SK-N-SH (cell line): ENCODE data around the gene JOSD2. TPM values are rescaled to one million over a fixed set of nuclear protein-coding genes. Genes with fewer than 3 reads are reported as not detected.

Source experiments
- CTCF ChIA-PET: fragments of 300-600, 350-600 bp; formaldehyde crosslinking; extraction: SDS; loops from one replicate; lab custom pipeline; 2021; lab: Yijun Ruan, JAX
- POLR2A ChIA-PET: fragments of 350-600 bp; sonication (Branson Sonifier 250); formaldehyde crosslinking; extraction: SDS; loops from one replicate; lab custom pipeline; 2020; ENCODE audit warnings: antibody characterized with exemption, inconsistent platforms; lab: Yijun Ruan, JAX
- DNase-seq: peaks from one replicate; pipeline ENCODE4 v3.0.0; 2012
- H2AFZ ChIP-seq: fragments of 200-600 bp; sonication (generic); 2 replicates; pipeline ENCODE4 v1.8.1; 2016; ENCODE audit warnings: antibody characterized with exemption, mild to moderate bottlenecking, low read depth
- H3F3A ChIP-seq: fragments of 200-600 bp; sonication (generic); replicated peaks from 2 replicates; pipeline ENCODE3; 2016; ENCODE audit warnings: antibody characterized with exemption, mild to moderate bottlenecking; ENCODE audit not compliant: insufficient read depth
- H3K27ac ChIP-seq, 2 experiments: fragments of 200-500 bp in 1 of 2; fragments of 200-600 bp in 1 of 2; sonication (Bioruptor generic) in 1 of 2; sonication (generic), shearing (Covaris generic) in 1 of 2; 2 replicates each; pipeline versions ENCODE4 v1.5.1 to v1.6.1; 2014 to 2016; ENCODE audit warnings: low read depth in 2 of 2, inconsistent platforms in 1 of 2, low read length in 1 of 2, mild to moderate bottlenecking in 1 of 2, mixed read lengths in 1 of 2
- H3K27me3 ChIP-seq: fragments of 200-600 bp; sonication (generic), shearing (Covaris generic); 2 replicates; pipeline ENCODE4 v1.6.1; 2016; ENCODE audit warnings: mixed run types; ENCODE audit not compliant: insufficient read depth
- H3K36me3 ChIP-seq, 2 experiments: fragments of 200-500 bp in 1 of 2; fragments of 200-600 bp in 1 of 2; sonication (Bioruptor generic) in 1 of 2; sonication (generic) in 1 of 2; replicated peaks in 1 of 2; 2 replicates each; pipeline versions ENCODE3 to v1.5.1; 2014 to 2016; ENCODE audit warnings: low read length in 1 of 2, mild to moderate bottlenecking in 1 of 2; ENCODE audit not compliant: insufficient read depth in 2 of 2, control insufficient read depth in 1 of 2
- H3K4me1 ChIP-seq, 2 experiments: fragments of 200-500 bp in 1 of 2; fragments of 200-600 bp in 1 of 2; sonication (Bioruptor generic) in 1 of 2; sonication (generic), shearing (Covaris generic) in 1 of 2; 2 replicates each; pipeline versions ENCODE4 v1.5.1 to v1.6.1; 2014 to 2016; ENCODE audit warnings: low read depth in 1 of 2, low read length in 1 of 2, mixed run types in 1 of 2; ENCODE audit not compliant: insufficient read depth in 2 of 2, control insufficient read depth in 1 of 2
- H3K4me2 ChIP-seq: fragments of 200-600 bp; sonication (generic), shearing (Covaris generic); 2 replicates; pipeline ENCODE4 v1.6.1; 2017; ENCODE audit warnings: mixed run types
- H3K4me3 ChIP-seq, 2 experiments: fragments of 200-500 bp in 1 of 2; fragments of 200-600 bp in 1 of 2; sonication (Bioruptor generic) in 1 of 2; sonication (generic), shearing (Covaris generic) in 1 of 2; 2 replicates each; pipeline versions ENCODE4 v1.5.1 to v1.8.1; 2014 to 2016; ENCODE audit warnings: low read depth in 2 of 2, inconsistent platforms in 1 of 2, low read length in 1 of 2, mild to moderate bottlenecking in 1 of 2, mixed read lengths in 1 of 2, moderate library complexity in 1 of 2
- H3K79me2 ChIP-seq: fragments of 200-600 bp; sonication (generic); 2 replicates; pipeline ENCODE4 v1.8.1; 2017; ENCODE audit warnings: mild to moderate bottlenecking; ENCODE audit not compliant: insufficient read depth
- H3K9ac ChIP-seq: fragments of 200-600 bp; sonication (generic); 2 replicates; pipeline ENCODE4 v1.6.1; 2017; ENCODE audit warnings: mixed run types
- H3K9me2 ChIP-seq: fragments of 200-600 bp; sonication (generic); 2 replicates; pipeline ENCODE4 v1.6.1; 2017; ENCODE audit warnings: mixed run types
- H3K9me3 ChIP-seq: fragments of 200-600 bp; sonication (generic); 2 replicates; pipeline ENCODE4 v1.6.1; 2017; ENCODE audit warnings: mixed run types, mild to moderate bottlenecking, moderate library complexity
- H4K20me1 ChIP-seq: fragments of 200-600 bp; sonication (generic); 2 replicates; pipeline ENCODE4 v1.6.1; 2017; ENCODE audit warnings: mild to moderate bottlenecking, mixed run types; ENCODE audit not compliant: insufficient read depth
- CHD2 ChIP-seq: fragments of 150-350 bp; IDR thresholded peaks from 2 replicates; pipeline ENCODE4 v1.6.1; 2018; ENCODE audit warnings: low read length; ENCODE audit not compliant: partially characterized antibody
- ELF1 ChIP-seq: IDR thresholded peaks from 2 replicates; pipeline ENCODE4 v1.4.0; 2012
- FOXJ3 ChIP-seq: sonication (generic); formaldehyde crosslinking; IDR thresholded peaks from 2 replicates; pipeline ENCODE4 v1.5.1; 2020; ENCODE audit warnings: mild to moderate bottlenecking, missing genetic modification reagents
- FOXM1 ChIP-seq: IDR thresholded peaks from 2 replicates; pipeline ENCODE4 v1.4.0; 2012; ENCODE audit warnings: low read depth, mild to moderate bottlenecking
- GATA2 ChIP-seq: sonication (generic); formaldehyde crosslinking; IDR thresholded peaks from 2 replicates; pipeline ENCODE4 v1.5.0; 2020; ENCODE audit warnings: mild to moderate bottlenecking, missing genetic modification reagents
- JUND ChIP-seq: IDR thresholded peaks from 2 replicates; pipeline ENCODE4 v1.4.0; 2012
- MEF2A ChIP-seq: IDR thresholded peaks from 2 replicates; pipeline ENCODE4 v1.4.0; 2012; ENCODE audit warnings: low read depth, borderline replicate concordance
- NFIC ChIP-seq: IDR thresholded peaks from 2 replicates; pipeline ENCODE4 v1.4.0; 2012; ENCODE audit warnings: borderline replicate concordance
- POLR2AphosphoS5 ChIP-seq: IDR thresholded peaks from 2 replicates; pipeline ENCODE4 v1.6.1; 2012; ENCODE audit warnings: low read depth, low read length
- RCOR1 ChIP-seq: fragments of 150-350 bp; IDR thresholded peaks from 2 replicates; pipeline ENCODE4 v1.6.1; 2017; ENCODE audit warnings: antibody characterized with exemption, low read length
- RFX5 ChIP-seq: IDR thresholded peaks from 2 replicates; pipeline ENCODE4 v1.6.1; 2012; ENCODE audit warnings: mild to moderate bottlenecking, improper control_type of control experiment, low read length
- SIN3A ChIP-seq: IDR thresholded peaks from 2 replicates; pipeline ENCODE4 v1.6.1; 2012; ENCODE audit warnings: low read depth, mild to moderate bottlenecking, low read length, moderate library complexity, borderline replicate concordance
- SMC3 ChIP-seq: IDR thresholded peaks from 2 replicates; pipeline ENCODE4 v1.6.1; 2012; ENCODE audit warnings: low read depth, low read length, improper control_type of control experiment
- TAF1 ChIP-seq: IDR thresholded peaks from 2 replicates; pipeline ENCODE4 v1.6.1; 2012; ENCODE audit warnings: low read depth, mild to moderate bottlenecking, low read length, moderate library complexity, borderline replicate concordance
- TCF12 ChIP-seq: IDR thresholded peaks from 2 replicates; pipeline ENCODE4 v1.4.0; 2012
- WGBS: methylation state at CpG from one replicate; pipeline ENCODE4 v1.1.6; 2017; ENCODE audit warnings: low lambda C conversion rate; 5-methylcytosine and 5-hydroxymethylcytosine counted together
- polyA plus RNA-seq, 3 experiments: library from polyadenylated mRNA; depleted of rRNA; stranded (reverse); fragments of >200 nt; gene quantifications; 2 replicates each; pipeline ENCODE4 v1.2.3, GENCODE V29; 2012
- TF ChIP-seq, protein P1 (sequence below): fragments of 150-350 bp; IDR thresholded peaks from 2 replicates; pipeline ENCODE4 v1.6.1; 2016; ENCODE audit warnings: mild to moderate bottlenecking, low read depth, low read length
- TF ChIP-seq, protein P2 (sequence below): IDR thresholded peaks from 2 replicates; pipeline ENCODE4 v1.6.1; 2012; ENCODE audit warnings: mild to moderate bottlenecking, low read depth, low read length, moderate library complexity
- TF ChIP-seq, protein P3 (sequence below): fragments of 150-350 bp; IDR thresholded peaks from 2 replicates; pipeline ENCODE4 v1.6.1; 2017; ENCODE audit warnings: antibody characterized with exemption, low read length, low read depth, borderline replicate concordance
- TF ChIP-seq, protein P4 (sequence below): fragments of 200-600 bp; sonication (generic); IDR thresholded peaks from 2 replicates; pipeline ENCODE4 v1.6.1; 2017; ENCODE audit warnings: antibody characterized with exemption, mild to moderate bottlenecking, moderate library complexity

The JOSD2 gene
- polyA plus RNA-seq, 1 of the 3 experiments (the other 2 are of a cell fraction), result 81.2 TPM

DNA sequence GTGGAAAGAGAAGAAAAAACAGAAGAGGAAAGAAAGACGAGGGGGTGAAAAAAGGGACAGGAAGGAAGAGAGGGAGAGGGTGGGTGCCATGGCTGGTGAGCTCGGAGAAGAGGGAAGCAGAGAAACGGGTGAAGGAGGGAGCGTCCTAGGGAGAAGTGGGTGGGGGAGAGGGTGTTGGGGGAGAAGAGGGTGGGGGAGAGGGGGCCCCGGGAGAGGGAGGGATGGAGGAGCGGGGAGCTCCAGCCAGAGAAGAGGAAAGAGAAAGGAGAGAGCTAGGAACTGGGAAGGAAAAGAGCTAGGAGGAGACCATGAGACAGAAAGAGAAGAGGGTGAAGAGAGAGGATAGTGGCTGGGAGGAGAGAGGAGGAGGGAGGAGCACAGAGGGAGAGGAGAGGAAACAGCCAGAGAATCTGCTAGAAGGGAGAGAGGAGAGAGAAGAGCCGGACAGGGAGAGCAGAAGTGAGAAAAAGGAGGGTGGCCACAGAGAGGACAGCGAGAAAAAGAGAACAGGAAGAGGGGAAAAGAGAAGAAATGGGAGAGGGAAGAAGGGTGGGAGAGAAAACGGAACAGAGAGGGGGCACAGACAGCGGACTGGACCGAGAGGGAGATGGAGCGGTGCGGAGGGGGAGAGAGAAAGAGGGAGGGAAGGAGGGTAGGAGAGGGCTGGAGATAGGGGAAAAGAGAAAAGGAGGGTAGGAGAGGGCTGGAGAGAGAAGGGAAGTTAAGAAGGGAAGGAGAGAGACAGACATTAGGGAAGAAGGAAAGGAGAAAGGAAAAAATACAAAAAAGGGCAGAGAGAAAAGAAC lies 22.4 kb downstream of the JOSD2 start:
- H3K27me3 ChIP-seq, result peaks cover 5% of the 10 kb centered on the region; the same call in 1 of the 2 replicates
- no peaks in the 10 kb centered on the region; the same call in 1 of the 2 replicates for H3K9me3 ChIP-seq
- ChIA-PET POLR2A (no interaction called here), CTCF (interaction anchor here (2.6 to 3.1 kb wide), 2 partner anchors 12 to 68 kb away, joined by 8 to 9 read pairs; no protein-coding TSS in a partner anchor)
- H3K4me1 ChIP-seq, result peaks cover 0 to 3% of the 10 kb centered on the region in 2 experiments; a peak in 1 of 4 replicates
- H3K4me3 ChIP-seq, result no peak overlapping the region
- no peak for DNase-seq
- 40% methylated on average over 13 of the region's 13 CpGs for WGBS
- H3K4me2 ChIP-seq, result no peak overlapping the region
- no peaks in the 10 kb centered on the region for H3F3A ChIP-seq
- H3K9ac ChIP-seq, result no peak overlapping the region
- no peak overlapping the region for H2AFZ ChIP-seq
- H3K79me2 ChIP-seq, result no peaks in the 10 kb centered on the region
- peaks cover 0 to 3% of the 10 kb centered on the region in 2 experiments for H3K36me3 ChIP-seq
- H4K20me1 ChIP-seq, result no peaks in the 10 kb centered on the region
- TF ChIP-seq, protein P1, sequence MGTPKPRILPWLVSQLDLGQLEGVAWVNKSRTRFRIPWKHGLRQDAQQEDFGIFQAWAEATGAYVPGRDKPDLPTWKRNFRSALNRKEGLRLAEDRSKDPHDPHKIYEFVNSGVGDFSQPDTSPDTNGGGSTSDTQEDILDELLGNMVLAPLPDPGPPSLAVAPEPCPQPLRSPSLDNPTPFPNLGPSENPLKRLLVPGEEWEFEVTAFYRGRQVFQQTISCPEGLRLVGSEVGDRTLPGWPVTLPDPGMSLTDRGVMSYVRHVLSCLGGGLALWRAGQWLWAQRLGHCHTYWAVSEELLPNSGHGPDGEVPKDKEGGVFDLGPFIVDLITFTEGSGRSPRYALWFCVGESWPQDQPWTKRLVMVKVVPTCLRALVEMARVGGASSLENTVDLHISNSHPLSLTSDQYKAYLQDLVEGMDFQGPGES, result no peak
- TF ChIP-seq TCF12 (no peak), SIN3A (no peak), RCOR1 (no peak), MEF2A (no peak), GATA2 (CRISPR knock-in tag) (no peak), ELF1 (no peak), NFIC (no peak), RFX5 (no peak), POLR2AphosphoS5 (no peak), TAF1 (no peak), FOXJ3 (CRISPR knock-in tag) (no peak), FOXM1 (no peak), CHD2 (no peak), JUND (no peak), SMC3 (no peak)
- TF ChIP-seq, protein P2, sequence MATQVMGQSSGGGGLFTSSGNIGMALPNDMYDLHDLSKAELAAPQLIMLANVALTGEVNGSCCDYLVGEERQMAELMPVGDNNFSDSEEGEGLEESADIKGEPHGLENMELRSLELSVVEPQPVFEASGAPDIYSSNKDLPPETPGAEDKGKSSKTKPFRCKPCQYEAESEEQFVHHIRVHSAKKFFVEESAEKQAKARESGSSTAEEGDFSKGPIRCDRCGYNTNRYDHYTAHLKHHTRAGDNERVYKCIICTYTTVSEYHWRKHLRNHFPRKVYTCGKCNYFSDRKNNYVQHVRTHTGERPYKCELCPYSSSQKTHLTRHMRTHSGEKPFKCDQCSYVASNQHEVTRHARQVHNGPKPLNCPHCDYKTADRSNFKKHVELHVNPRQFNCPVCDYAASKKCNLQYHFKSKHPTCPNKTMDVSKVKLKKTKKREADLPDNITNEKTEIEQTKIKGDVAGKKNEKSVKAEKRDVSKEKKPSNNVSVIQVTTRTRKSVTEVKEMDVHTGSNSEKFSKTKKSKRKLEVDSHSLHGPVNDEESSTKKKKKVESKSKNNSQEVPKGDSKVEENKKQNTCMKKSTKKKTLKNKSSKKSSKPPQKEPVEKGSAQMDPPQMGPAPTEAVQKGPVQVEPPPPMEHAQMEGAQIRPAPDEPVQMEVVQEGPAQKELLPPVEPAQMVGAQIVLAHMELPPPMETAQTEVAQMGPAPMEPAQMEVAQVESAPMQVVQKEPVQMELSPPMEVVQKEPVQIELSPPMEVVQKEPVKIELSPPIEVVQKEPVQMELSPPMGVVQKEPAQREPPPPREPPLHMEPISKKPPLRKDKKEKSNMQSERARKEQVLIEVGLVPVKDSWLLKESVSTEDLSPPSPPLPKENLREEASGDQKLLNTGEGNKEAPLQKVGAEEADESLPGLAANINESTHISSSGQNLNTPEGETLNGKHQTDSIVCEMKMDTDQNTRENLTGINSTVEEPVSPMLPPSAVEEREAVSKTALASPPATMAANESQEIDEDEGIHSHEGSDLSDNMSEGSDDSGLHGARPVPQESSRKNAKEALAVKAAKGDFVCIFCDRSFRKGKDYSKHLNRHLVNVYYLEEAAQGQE, result no peak
- TF ChIP-seq, protein P3, sequence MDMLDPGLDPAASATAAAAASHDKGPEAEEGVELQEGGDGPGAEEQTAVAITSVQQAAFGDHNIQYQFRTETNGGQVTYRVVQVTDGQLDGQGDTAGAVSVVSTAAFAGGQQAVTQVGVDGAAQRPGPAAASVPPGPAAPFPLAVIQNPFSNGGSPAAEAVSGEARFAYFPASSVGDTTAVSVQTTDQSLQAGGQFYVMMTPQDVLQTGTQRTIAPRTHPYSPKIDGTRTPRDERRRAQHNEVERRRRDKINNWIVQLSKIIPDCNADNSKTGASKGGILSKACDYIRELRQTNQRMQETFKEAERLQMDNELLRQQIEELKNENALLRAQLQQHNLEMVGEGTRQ, result no peak
- TF ChIP-seq, protein P4, sequence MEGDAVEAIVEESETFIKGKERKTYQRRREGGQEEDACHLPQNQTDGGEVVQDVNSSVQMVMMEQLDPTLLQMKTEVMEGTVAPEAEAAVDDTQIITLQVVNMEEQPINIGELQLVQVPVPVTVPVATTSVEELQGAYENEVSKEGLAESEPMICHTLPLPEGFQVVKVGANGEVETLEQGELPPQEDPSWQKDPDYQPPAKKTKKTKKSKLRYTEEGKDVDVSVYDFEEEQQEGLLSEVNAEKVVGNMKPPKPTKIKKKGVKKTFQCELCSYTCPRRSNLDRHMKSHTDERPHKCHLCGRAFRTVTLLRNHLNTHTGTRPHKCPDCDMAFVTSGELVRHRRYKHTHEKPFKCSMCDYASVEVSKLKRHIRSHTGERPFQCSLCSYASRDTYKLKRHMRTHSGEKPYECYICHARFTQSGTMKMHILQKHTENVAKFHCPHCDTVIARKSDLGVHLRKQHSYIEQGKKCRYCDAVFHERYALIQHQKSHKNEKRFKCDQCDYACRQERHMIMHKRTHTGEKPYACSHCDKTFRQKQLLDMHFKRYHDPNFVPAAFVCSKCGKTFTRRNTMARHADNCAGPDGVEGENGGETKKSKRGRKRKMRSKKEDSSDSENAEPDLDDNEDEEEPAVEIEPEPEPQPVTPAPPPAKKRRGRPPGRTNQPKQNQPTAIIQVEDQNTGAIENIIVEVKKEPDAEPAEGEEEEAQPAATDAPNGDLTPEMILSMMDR, result no peak
- no peak overlapping the region for H3K27ac ChIP-seq
- H3K9me2 ChIP-seq, result no peaks in the 10 kb centered on the region
